ENCODE data around the gene TSPAN14. TPM values are rescaled to one million over a fixed set of nuclear protein-coding genes. Genes with fewer than 3 reads are reported as not detected.

The TSPAN14 gene
- total RNA-seq, 1 experiment from 2014 or later: 73.5 TPM

DNA sequence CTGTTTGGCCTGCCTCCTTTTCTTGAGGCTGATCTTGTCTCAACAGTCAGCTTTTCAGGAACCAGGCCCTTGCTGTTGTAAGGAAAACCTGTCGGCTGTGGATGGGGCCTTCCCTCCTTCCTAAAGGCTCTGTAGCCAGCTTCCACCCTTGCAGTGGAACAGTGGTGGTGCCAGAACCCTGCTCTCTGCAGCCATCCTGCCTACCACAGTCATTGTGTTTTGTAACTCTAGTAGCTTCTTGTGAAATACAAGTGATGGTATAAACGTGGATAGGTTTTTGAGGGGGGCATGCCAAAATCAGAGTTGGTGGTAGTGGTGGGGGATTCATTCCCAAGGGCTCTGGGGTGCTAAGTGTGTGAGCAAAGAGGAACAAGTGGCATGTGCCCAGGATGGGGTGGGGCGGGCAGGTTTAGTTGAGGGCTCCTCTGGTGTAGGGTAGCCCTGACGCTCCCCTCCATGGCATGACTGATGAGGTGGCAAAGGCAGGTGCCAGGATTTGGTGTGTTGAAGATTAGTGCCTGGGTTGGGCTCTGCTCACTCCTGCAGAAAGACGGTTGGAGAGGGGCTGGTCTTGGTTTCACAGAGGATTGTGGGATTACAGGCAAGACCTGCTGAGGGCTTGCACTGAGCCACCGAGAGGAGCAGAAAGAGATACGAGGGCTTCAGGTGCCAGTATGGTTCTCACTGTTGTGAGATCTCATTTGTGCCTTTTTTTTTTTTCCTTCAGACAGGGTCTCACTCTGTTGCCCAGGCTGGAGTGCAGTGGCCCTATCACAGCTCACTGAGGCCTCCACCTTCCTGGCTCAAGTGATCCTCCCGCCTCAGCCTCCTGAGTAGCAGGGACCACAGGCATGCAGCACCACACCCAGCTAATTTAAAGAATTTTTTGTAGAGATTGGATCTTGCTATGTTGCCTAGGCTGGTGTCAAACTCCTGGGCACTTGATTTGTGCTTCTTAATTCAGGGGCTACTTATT lies 7.4 kb downstream of the TSPAN14 start:
- DNase-seq (ENCODE audit: low spot score): no peak
- Mint-ChIP-seq H3K36me3 (no peaks in the 10 kb centered on the region), H3K4me3 (peak overlapping the region; percentile 50), H3K9me3 (no peaks in the 10 kb centered on the region), H3K4me1 (peaks cover 92% of the 10 kb centered on the region), H3K27me3 (ENCODE audit: low read depth) (peaks cover 9% of the 10 kb centered on the region), H3K27ac (peak overlapping the region; percentile 99)
- ChIA-PET CTCF (interaction anchor here (0.7 to 34.2 kb wide), 7 partner anchors 17 to 203 kb away, joined by 3 to 802 read pairs (median 6); partner anchors contain the start of gene PRXL2A), POLR2A (interaction anchor here (0.6 to 3.5 kb wide), 4 partner anchors 37 to 53 kb away, joined by 3 to 12 read pairs (median 4); partner anchors contain the start of gene PRXL2A)
- TF ChIP-seq, protein P1, sequence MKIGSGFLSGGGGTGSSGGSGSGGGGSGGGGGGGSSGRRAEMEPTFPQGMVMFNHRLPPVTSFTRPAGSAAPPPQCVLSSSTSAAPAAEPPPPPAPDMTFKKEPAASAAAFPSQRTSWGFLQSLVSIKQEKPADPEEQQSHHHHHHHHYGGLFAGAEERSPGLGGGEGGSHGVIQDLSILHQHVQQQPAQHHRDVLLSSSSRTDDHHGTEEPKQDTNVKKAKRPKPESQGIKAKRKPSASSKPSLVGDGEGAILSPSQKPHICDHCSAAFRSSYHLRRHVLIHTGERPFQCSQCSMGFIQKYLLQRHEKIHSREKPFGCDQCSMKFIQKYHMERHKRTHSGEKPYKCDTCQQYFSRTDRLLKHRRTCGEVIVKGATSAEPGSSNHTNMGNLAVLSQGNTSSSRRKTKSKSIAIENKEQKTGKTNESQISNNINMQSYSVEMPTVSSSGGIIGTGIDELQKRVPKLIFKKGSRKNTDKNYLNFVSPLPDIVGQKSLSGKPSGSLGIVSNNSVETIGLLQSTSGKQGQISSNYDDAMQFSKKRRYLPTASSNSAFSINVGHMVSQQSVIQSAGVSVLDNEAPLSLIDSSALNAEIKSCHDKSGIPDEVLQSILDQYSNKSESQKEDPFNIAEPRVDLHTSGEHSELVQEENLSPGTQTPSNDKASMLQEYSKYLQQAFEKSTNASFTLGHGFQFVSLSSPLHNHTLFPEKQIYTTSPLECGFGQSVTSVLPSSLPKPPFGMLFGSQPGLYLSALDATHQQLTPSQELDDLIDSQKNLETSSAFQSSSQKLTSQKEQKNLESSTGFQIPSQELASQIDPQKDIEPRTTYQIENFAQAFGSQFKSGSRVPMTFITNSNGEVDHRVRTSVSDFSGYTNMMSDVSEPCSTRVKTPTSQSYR (CRISPR knock-in tag; IDR thresholded peaks at IDR 0.05): no peak
- TF ChIP-seq ZNF121 (CRISPR knock-in tag; IDR thresholded peaks at IDR 0.05): peak; percentile 84
- ATAC-seq: no peak

DNA sequence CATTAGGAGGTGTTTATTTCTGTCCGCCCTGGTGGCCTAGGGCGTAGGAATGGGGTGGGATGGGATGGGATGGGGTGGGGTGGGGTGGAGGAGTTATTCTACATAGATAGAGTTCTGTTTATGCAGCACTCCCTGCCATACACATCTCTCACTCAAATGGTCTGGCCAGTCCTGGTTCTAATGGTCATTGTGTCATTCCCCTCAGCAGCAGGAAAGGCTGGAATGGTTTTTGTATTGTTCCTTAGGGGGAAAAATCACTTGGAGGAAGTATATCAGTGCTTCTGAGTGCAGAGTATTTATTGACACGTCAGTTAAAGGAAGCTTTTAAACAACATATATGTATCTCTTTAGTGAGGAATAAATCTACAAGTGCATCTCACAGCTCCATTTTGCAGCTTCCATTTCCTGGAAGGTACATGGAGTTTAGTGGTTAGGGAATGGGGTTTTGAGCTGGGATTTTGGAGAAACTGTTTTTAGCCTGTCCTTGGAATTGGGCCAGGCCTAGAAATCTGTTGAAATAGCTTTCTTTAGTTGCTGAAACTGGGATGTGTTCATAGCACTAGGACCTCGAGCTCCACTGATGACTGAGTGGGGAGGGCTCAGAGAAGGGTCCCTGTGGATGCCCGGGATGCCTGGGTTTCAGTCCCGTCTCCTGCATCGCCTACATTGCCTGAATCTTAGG lies 8.3 kb downstream of the TSPAN14 start:
- Mint-ChIP-seq H3K4me1 (peaks cover 99% of the 10 kb centered on the region), H3K4me3 (no peak overlapping the region), H3K36me3 (no peaks in the 10 kb centered on the region), H3K27me3 (ENCODE audit: low read depth) (peaks cover 18% of the 10 kb centered on the region), H3K9me3 (no peaks in the 10 kb centered on the region), H3K27ac (peak overlapping the region; percentile 38; the same call in 1 of the 2 replicates)
- ATAC-seq (no peak), DNase-seq (ENCODE audit: low spot score) (no peak)
- ChIA-PET POLR2A (no interaction called here), CTCF (interaction anchor here (1.1 to 34.2 kb wide), 3 partner anchors 44 to 202 kb away, joined by 3 to 802 read pairs (median 6); no protein-coding TSS in a partner anchor)
- TF ChIP-seq TEAD4 (CRISPR knock-in tag; IDR thresholded peaks at IDR 0.05) (no peak), ZNF219 (CRISPR knock-in tag; IDR thresholded peaks at IDR 0.05; ENCODE audit: borderline replicate concordance) (no peak), ATF1 (CRISPR knock-in tag; IDR thresholded peaks at IDR 0.05) (no peak), ZNF396 (CRISPR knock-in tag; IDR thresholded peaks at IDR 0.05; ENCODE audit: borderline replicate concordance) (no peak), RELA (CRISPR knock-in tag; IDR thresholded peaks at IDR 0.05; ENCODE audit: borderline replicate concordance) (no peak)

DNA sequence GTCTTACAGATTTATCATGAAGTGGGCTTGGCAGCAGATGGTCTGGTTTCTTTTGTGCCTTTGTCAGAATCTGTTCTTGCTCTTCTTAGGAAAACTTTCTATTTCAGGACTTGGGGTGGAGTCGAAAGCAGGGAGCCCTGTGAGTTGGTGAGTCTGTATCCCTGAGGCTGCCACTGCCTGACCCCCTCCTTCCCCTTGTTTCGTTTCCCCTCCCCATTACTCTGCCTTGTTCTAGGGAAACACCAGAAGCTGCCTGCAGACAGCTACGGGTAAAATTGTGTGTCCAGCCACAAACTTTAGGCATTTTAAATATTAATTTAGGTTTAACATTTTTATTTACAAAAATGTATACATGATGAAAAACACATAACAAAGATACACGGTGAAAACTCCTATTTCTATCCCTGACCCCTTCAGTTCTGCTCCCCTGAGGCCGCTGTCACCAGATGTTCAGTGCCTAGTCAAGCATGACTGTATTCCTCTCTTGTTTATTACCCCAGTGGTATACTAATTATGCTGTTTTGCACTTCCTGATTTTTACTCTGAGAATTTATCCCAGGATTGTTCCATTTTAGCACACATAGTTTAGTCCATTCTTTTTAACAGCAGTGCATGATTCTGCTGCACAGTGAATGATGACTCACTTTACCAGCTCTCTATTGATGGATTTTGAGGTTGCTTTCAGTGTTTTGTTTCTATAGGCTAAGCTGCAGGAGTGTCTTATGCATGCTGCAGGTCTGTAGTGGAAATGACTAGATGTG lies 9.1 kb downstream of the TSPAN14 start:
- DNase-seq (ENCODE audit: low spot score) (no peak), ATAC-seq (no peak)
- H3K27ac Mint-ChIP-seq: peak overlapping the region; percentile 92
- H3K27me3 Mint-ChIP-seq (ENCODE audit: low read depth): peaks cover 24% of the 10 kb centered on the region
- no peaks in the 10 kb centered on the region for H3K9me3 Mint-ChIP-seq
- CTCF ChIA-PET: interaction anchor here (1.1 to 34.2 kb wide), 7 partner anchors 11 to 203 kb away, joined by 3 to 802 read pairs (median 7); partner anchors contain the start of gene PRXL2A
- H3K4me1 Mint-ChIP-seq: peaks cover 99% of the 10 kb centered on the region
- TF ChIP-seq ZMAT4 (CRISPR knock-in tag; IDR thresholded peaks at IDR 0.05) (no peak), HMGA2 (CRISPR knock-in tag; IDR thresholded peaks at IDR 0.05) (no peak), NFE2L1 (CRISPR knock-in tag; IDR thresholded peaks at IDR 0.05) (no peak), ZNF219 (CRISPR knock-in tag; IDR thresholded peaks at IDR 0.05; ENCODE audit: borderline replicate concordance) (no peak), NR3C1 (CRISPR knock-in tag; conservative IDR thresholded peaks at IDR 0.05; ENCODE audit: low read depth) (no peak), ERG (CRISPR knock-in tag; IDR thresholded peaks at IDR 0.05) (no peak), MXD4 (CRISPR knock-in tag; IDR thresholded peaks at IDR 0.05; ENCODE audit: borderline replicate concordance) (no peak), NFATC4 (CRISPR knock-in tag; IDR thresholded peaks at IDR 0.05) (no peak)
- POLR2A ChIA-PET: no interaction called here
- peaks cover under 1% of the 10 kb centered on the region; the same call in 1 of the 2 replicates for H3K36me3 Mint-ChIP-seq
- H3K4me3 Mint-ChIP-seq: peak overlapping the region; percentile 39

Measured in WTC11 (cell line).